ENCODE measurements around the gene POLD3.

DNA sequence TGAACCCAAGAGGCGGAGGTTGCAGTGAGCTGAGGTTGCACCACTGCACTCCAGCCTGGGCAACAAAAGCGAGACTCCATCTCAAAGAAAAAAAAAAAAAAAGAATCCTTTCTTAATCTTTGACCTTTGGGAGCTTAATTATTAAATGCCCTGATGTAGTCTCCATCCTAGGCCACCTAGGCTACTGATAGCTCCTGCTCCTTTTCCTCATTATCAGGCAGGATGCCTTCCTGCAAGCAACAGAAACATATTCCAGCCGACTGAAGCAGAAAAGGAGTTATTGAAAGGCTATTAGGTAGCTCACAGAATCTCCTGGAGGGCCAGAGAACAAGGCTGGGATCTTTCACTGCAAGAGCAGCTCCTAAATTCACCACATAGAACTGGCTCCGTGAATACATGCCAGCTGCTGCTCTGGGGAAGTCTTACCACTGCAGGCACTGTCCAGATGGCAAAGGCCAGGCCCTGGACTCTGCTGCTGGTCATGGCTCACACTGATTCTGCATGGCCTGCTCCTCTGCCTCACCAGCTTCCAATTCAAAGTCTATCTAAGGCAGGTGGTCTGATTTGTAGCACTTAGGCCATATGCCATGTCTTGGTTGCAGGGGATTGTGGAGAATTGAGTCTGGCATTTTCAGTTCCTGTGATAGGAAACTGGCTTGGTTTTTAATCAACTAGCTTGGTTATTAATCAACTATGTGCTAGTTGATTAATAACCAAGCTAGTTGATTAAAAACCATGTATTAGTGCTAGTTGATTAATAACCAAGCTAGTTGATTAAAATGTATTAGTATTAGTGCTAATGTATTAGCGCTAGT is 26.0 kb upstream of the POLD3 start:
- TF ChIP-seq, protein P1, sequence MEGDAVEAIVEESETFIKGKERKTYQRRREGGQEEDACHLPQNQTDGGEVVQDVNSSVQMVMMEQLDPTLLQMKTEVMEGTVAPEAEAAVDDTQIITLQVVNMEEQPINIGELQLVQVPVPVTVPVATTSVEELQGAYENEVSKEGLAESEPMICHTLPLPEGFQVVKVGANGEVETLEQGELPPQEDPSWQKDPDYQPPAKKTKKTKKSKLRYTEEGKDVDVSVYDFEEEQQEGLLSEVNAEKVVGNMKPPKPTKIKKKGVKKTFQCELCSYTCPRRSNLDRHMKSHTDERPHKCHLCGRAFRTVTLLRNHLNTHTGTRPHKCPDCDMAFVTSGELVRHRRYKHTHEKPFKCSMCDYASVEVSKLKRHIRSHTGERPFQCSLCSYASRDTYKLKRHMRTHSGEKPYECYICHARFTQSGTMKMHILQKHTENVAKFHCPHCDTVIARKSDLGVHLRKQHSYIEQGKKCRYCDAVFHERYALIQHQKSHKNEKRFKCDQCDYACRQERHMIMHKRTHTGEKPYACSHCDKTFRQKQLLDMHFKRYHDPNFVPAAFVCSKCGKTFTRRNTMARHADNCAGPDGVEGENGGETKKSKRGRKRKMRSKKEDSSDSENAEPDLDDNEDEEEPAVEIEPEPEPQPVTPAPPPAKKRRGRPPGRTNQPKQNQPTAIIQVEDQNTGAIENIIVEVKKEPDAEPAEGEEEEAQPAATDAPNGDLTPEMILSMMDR (IDR thresholded peaks at IDR 0.05; ENCODE audit: borderline replicate concordance, extremely low read depth, low read length, poor library complexity, severe bottlenecking), result no peak
- no peak for TF ChIP-seq EZH2 (IDR thresholded peaks at IDR 0.05; ENCODE audit: borderline replicate concordance, low read depth, low read length, severe bottlenecking)

Data from DND-41 (cell line).